Measurements from ENCODE around the gene HNRNPUL1. TPM values are rescaled to one million over a fixed set of nuclear protein-coding genes. Genes with fewer than 3 reads are reported as not detected.

HNRNPUL1 gene
- total RNA-seq, 1 experiment from 2014 or later = 315 TPM

- H4K5ac ChIP-seq (ENCODE audit: insufficient read length, low read depth, low read length) = no peak overlapping the region
- no peak overlapping the region for H2BK12ac ChIP-seq (ENCODE audit: insufficient read length, low read depth, low read length)
- H3K79me1 ChIP-seq (ENCODE audit: insufficient read depth, low read depth, low read length, poor library complexity, severe bottlenecking) = peaks cover 5% of the 10 kb centered on the region
- no peak overlapping the region for H4K91ac ChIP-seq (ENCODE audit: insufficient read length, low read depth, low read length)
- H3K23ac ChIP-seq (ENCODE audit: insufficient read length, low read depth, low read length) = no peak overlapping the region
- H2AK5ac ChIP-seq (ENCODE audit: insufficient read length, low read length) = no peak overlapping the region
- H3K14ac ChIP-seq (ENCODE audit: insufficient read depth, low read length) = no peak overlapping the region
- H3T11ph ChIP-seq (ENCODE audit: low read length) = no peak overlapping the region
- H3K56ac ChIP-seq (ENCODE audit: insufficient read length, low read depth, low read length) = no peak overlapping the region
- no peaks in the 10 kb centered on the region for H3K4me1 ChIP-seq (ENCODE audit: insufficient read depth, low read length)
- no peak overlapping the region for H3K27ac ChIP-seq (ENCODE audit: insufficient read length, low read depth, low read length)
- H3K4me3 Mint-ChIP-seq = no peak overlapping the region
- no peak overlapping the region for H3K4ac ChIP-seq (ENCODE audit: low read depth, low read length)
- H2BK20ac ChIP-seq (ENCODE audit: low read depth, low read length, poor library complexity, severe bottlenecking) = no peak overlapping the region
- H3K27me3 Mint-ChIP-seq (ENCODE audit: low read depth) = no peaks in the 10 kb centered on the region
- H2BK5ac ChIP-seq (ENCODE audit: insufficient read length, low read length) = no peak overlapping the region
- no peak overlapping the region for H3K4me2 ChIP-seq (ENCODE audit: insufficient read depth, insufficient read length, low read length)
- no peaks in the 10 kb centered on the region for H3K23me2 ChIP-seq (ENCODE audit: insufficient read length, low read depth, low read length, poor library complexity, severe bottlenecking)
- no peaks in the 10 kb centered on the region for H3K4me1 Mint-ChIP-seq
- H3K9me3 ChIP-seq (ENCODE audit: control insufficient read depth, low read depth, low read length) = no peaks in the 10 kb centered on the region
- no peaks in the 10 kb centered on the region; the same call in 1 of the 2 replicates for H3K79me2 ChIP-seq (ENCODE audit: insufficient read depth, low read length)
- no peak overlapping the region for H3K27ac Mint-ChIP-seq
- peaks cover 70 to 97% (median 93%) of the 10 kb centered on the region in 3 experiments; a peak in 6 of 7 replicates for H3K36me3 Mint-ChIP-seq (ENCODE audit: insufficient read depth in 1 of 3, low read depth in 3 of 3)
- no peaks in the 10 kb centered on the region for H3K27me3 ChIP-seq (ENCODE audit: insufficient read depth, low read length)
- no CpG with 5 or more reads among the region's 6 CpGs for WGBS (ENCODE audit: extremely low coverage, insufficient read length, low lambda C conversion rate)
- TF ChIP-seq, protein P1, sequence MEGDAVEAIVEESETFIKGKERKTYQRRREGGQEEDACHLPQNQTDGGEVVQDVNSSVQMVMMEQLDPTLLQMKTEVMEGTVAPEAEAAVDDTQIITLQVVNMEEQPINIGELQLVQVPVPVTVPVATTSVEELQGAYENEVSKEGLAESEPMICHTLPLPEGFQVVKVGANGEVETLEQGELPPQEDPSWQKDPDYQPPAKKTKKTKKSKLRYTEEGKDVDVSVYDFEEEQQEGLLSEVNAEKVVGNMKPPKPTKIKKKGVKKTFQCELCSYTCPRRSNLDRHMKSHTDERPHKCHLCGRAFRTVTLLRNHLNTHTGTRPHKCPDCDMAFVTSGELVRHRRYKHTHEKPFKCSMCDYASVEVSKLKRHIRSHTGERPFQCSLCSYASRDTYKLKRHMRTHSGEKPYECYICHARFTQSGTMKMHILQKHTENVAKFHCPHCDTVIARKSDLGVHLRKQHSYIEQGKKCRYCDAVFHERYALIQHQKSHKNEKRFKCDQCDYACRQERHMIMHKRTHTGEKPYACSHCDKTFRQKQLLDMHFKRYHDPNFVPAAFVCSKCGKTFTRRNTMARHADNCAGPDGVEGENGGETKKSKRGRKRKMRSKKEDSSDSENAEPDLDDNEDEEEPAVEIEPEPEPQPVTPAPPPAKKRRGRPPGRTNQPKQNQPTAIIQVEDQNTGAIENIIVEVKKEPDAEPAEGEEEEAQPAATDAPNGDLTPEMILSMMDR (conservative IDR thresholded peaks at IDR 0.05) = no peak
- no peak overlapping the region for H4K8ac ChIP-seq (replicated peaks; ENCODE audit: insufficient read length, low read depth, low read length)
- H3K18ac ChIP-seq (ENCODE audit: insufficient read length, low read depth, low read length) = no peak overlapping the region
- no peaks in the 10 kb centered on the region for H4K20me1 ChIP-seq (ENCODE audit: control insufficient read depth, insufficient read depth, insufficient read length)
- no peaks in the 10 kb centered on the region for H3K9me3 Mint-ChIP-seq
- no peak for DNase-seq
- no peak overlapping the region for H2AFZ ChIP-seq (ENCODE audit: low read length)
- H2BK120ac ChIP-seq (ENCODE audit: low read depth, low read length, poor library complexity, severe bottlenecking) = no peak overlapping the region
- H2BK15ac ChIP-seq (ENCODE audit: low read depth, low read length) = no peak overlapping the region
- H3K9ac ChIP-seq (ENCODE audit: extremely low read depth, insufficient read length, low read length) = no peak overlapping the region
Measured at GRCh38 chr19:41273076-41273475, 8.9 kb downstream of the HNRNPUL1 start.

Data from H9 (cell line).